NCI-H146 treated with DMSO at 0.1 percent for 48 hours (cell line): ENCODE results near the gene TPCN1.

Source experiments
- DNase-seq: peaks from one replicate; lab custom pipeline; 2025; ENCODE audit not compliant: unreplicated experiment; lab: John Stamatoyannopoulos, UW

Gene TPCN1

GRCh38 chr12:113222730-113223531 is 1.7 kb downstream of the TPCN1 start:
- peak; percentile 32 for DNase-seq

DNA sequence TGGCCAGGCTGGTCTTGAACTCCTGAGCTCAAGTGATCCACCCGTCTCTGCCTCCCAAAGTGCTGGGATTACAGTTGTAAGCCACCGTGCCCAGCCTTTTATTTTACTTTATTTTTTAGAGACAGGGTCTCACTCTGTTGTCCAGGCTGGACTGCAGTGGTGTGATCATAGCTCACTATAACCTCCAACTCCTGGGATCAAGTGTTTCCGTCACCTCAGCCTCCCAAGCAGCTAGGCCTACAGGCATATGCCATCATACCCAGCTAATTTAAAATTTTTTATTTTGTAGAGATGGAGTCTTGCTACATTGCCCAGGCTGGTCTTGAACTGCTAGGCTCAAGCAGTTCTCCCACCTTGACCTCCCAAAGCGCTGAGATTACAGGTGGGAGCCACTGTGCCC is 3.7 kb downstream of the TPCN1 start:
- no peak for DNase-seq

GRCh38 chr12:113226696-113227568 is 5.7 kb downstream of the TPCN1 start:
- no peak for DNase-seq

DNA sequence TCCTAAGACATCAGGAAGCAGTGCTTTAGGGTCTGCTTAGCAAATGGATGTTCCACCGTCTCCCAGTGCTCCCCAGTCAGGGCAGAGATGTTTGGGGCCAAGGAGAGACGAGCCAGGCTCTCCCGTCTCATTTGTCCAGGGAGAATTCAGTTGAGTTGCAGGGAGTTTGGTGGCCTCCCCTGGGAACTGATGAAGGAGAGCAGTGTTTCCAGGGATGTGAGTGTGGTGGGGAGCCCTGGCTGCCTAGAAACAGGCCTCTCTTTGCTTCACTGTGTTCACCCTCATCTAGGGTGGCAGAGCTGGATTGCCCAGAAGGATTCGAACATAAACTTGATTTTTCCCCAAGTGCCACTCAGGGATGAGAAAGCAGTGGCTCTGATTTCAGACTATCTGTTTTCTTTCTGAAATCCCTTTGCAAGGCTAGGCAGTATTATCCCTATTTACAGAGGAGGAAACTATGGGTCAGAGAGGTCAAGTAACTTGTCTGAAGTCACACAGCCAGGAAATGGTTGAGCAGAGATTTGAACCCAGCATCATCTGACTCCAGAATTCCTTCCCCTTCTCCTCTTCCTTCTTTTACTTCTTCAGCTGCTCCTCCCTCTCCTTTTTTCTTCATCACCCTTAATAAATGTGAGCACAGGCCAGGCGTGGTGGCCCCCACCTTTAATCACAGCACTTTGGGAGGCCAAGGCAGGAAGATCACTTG is 6.6 kb downstream of the TPCN1 start:
- no peak for DNase-seq

- DNase-seq = no peak
Measured at GRCh38 chr12:113228394-113229028, 7.2 kb downstream of the TPCN1 start.

- no peak for DNase-seq
Measured at GRCh38 chr12:113230315-113231234, 9.3 kb downstream of the TPCN1 start.

- no peak for DNase-seq
Measured at GRCh38 chr12:113231235-113232088, 10.2 kb downstream of the TPCN1 start.

- no peak for DNase-seq
Measured at GRCh38 chr12:113232089-113232839, 11.0 kb downstream of the TPCN1 start.

DNA sequence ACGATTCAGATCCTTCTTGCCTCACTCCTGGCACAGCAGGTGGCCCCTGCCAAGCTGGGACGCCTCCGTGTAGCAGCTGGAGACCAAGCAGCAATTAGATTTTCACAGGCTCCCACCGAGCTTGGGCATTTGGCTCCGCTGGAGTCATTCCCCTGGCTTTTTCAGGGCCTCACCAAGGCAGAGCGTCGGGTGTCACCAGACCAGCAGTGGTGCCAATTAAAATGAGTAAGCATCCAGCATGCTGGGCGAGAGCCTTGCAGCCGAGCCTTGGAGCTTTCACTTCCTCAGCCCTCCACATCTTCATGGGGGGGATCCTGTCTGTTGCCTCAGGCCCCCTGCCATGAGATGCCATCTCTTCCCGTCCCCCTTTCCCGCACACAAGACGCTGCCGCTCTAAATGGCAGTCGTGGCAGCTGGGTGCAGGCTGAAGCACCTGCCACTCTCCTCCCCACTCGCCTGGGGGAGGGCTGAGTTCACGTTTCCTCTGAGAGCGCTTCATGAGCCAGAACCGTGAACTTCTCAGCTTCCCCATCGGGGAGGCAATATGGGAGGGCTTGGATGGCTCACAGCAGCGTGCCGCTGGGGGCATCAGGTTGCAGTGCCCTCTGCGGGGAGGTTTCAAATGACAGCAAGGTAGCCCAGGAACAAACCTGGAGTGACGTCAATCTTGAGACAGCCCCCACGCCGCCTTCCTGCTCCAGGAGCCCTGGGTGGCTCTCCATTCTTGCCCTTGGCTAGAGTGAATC is 11.7 kb downstream of the TPCN1 start:
- peak; percentile 66 for DNase-seq

DNA sequence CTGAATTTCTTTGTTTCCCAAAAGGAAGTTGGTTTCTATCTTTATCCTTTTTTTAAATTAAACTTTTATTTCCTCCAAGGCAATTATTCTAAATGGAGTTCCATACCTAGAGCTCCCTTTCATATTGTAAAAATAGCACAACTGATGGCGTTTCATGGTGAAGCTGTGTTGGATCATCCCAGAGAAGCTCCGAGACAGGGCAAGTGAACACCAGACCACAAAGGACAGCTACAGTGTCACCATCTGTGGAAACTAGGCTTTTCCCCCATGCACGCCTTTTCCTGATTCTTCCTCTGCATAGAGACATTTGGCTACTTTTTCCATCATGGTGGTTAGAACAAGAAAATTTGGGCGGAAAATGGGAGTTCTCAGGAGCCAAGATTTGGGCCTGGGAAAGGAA is 12.7 kb downstream of the TPCN1 start:
- DNase-seq = no peak

DNA sequence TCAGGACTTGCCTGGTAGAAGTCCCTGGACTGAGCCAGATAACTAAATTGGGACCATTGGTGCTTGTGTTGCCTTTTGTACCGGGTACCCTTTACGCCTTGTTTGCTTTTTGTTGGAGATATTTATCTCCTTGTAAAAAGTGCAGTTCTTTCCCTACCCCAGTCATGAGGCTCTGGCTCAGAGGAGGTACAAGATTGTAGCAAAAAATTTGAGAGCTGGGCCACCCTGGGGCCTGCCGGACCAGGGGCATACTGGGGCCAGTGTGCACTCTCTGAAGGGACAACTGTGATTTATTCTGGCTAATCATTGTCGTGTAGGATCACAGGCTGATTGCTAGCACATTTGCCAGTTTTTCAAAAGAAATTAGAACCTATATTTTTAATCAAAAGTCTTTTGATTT is 13.2 kb downstream of the TPCN1 start:
- no peak for DNase-seq

- DNase-seq = no peak
Measured at GRCh38 chr12:113235976-113236375, 14.7 kb downstream of the TPCN1 start.

DNA sequence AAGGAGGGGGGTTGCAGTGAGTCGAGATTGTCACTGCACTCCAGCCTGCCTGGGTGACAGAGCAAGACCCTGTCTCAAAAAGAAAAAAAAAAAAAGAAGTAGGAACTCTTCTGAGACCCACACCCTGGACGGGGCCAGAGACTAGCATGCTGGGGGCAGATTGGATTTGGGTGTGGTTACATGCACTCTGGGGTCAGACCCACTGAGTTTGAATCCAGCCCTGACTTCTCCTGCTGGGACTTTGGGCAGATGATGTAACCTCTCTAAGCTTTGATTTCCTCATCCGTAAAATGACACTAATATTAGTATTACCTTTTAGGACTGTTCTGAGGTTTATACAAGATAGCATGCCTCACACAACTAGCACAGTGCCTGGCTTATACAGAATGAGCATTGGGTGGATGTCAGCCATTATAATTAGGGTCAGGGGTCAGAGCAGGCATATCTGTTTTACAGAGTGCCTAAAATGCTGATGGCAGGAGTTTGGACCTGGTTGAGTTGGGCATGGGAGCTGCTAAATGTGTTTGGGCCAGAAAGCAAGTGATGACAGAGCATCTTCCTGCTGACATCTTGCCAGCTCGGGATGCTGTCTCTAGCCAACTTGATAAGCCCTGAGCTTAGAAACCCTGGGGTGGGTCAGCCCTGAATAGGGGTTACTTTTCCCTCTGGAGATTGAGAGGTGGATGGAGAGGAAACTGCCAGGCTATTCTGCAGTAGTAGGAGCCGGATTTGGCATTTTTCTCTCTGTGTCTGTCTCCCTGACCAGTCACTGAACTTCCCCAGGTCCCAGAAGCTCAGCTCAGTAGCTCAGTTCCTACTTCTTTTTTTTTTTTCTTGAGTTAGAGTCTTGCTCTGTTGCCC is 15.5 kb downstream of the TPCN1 start:
- DNase-seq = no peak

DNA sequence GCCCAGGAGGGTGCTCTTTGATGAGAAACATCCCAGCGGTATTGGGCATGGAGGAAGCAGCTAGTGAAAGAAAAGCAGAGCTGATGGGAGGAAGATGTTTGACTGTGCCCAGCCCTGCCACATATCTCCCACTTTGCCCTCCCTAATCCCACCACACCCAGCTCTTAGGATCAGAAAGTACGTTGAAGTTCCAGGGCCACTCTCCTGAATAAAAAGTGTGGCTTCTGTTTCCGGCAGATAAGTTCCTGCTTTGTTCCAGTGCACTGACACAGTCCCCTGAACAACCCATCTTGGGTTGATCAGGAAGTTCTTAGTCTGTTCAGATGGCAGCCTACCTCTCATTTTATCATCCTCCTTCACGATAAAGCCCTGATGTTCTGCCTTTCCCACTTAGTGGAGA is 16.5 kb downstream of the TPCN1 start:
- no peak for DNase-seq

- no peak for DNase-seq
Measured at GRCh38 chr12:113238309-113238708, 17.0 kb downstream of the TPCN1 start.

DNA sequence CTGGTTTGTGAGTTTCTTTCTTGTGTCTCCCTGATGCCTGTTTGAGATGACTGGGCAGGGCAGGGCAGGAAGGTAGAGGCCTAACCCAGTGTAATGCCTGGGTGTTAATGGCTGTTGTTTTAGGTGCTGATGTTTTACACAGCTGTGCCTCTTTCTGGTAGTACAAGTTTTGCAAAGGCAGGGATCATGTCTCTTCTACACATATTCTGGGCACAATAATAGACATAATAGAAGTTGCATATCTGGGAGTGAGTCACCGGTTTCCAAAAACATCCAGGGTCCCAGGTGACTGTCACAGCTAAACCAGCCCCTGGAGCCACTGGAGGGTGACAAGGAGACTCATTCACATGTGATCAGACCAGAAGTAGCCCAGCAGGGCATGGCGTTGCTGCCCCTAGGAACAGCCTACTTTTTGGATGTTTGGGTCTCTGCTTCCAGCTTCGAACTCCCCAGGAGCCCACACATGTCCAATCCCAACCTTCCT is 18.1 kb downstream of the TPCN1 start:
- no peak for DNase-seq
